HepG2 (cell line): Measurements from ENCODE around the gene RBM28.

Source experiments
- AHDC1 ChIP-seq: sonication (generic); formaldehyde crosslinking; IDR thresholded peaks from 2 replicates; pipeline ENCODE4 v1.5.1; 2020; ENCODE audit warnings: mild to moderate bottlenecking, missing genetic modification reagents, borderline replicate concordance
- EED ChIP-seq: sonication (generic); formaldehyde crosslinking; IDR thresholded peaks from 2 replicates; pipeline ENCODE4 v1.5.0; 2020; ENCODE audit warnings: mild to moderate bottlenecking, missing genetic modification reagents
- ERF ChIP-seq: IDR thresholded peaks from 2 replicates; pipeline ENCODE4 v1.6.1; 2018; ENCODE audit warnings: missing biosample characterization, missing genetic modification reagents
- NR1H2 ChIP-seq: sonication (generic); formaldehyde crosslinking; IDR thresholded peaks from 2 replicates; pipeline ENCODE4 v1.8.1; 2022; ENCODE audit warnings: low read depth, missing genetic modification reagents, borderline replicate concordance
- REST ChIP-seq, 2 experiments: IDR thresholded peaks; 2 replicates each; pipeline ENCODE4 v1.6.1; 2011 to 2012; ENCODE audit warnings: low read length in 2 of 2, borderline replicate concordance in 1 of 2, low read depth in 1 of 2, mild to moderate bottlenecking in 1 of 2, moderate library complexity in 1 of 2
- SOX6 ChIP-seq, 2 experiments: fragments of 450-650 bp in 1 of 2; sonication (generic) in 1 of 2; formaldehyde crosslinking in 1 of 2; IDR thresholded peaks; 2 replicates each; pipeline versions ENCODE4 v1.4.0 to v1.6.1; 2017 to 2020; ENCODE audit warnings: antibody characterized with exemption in 1 of 2, mild to moderate bottlenecking in 1 of 2, missing genetic modification reagents in 1 of 2
- ZNF121 ChIP-seq: sonication (generic); formaldehyde crosslinking; IDR thresholded peaks from 2 replicates; pipeline ENCODE4 v1.5.0; 2020; ENCODE audit warnings: mild to moderate bottlenecking, missing genetic modification reagents
- ZNF766 ChIP-seq: sonication (generic); formaldehyde crosslinking; IDR thresholded peaks from 2 replicates; pipeline ENCODE4 v1.5.0; 2020; ENCODE audit warnings: missing genetic modification reagents, borderline replicate concordance

- TF ChIP-seq EED (CRISPR knock-in tag) (no peak), NR1H2 (CRISPR knock-in tag) (no peak), ERF (CRISPR knock-in tag) (no peak), AHDC1 (CRISPR knock-in tag) (no peak), ZNF766 (CRISPR knock-in tag) (no peak), SOX6 (IDR thresholded peaks at IDR 0.05) (no peak), SOX6 (CRISPR knock-in tag; IDR thresholded peaks at IDR 0.05) (no peak), ZNF121 (no peak), REST (IDR thresholded peaks at IDR 0.05; ENCODE audit: borderline replicate concordance in 1 of 2, low read depth in 1 of 2, low read length in 2 of 2) (no peak)
Observed at GRCh38 chr7:128387216-128388144, 43.8 kb upstream of the RBM28 start.
